Liver (tissue), 2 donors: ENCODE measurements around the gene GATM.

Source experiments
- ATF3 ChIP-seq: IDR thresholded peaks from 2 replicates; pipeline ENCODE4 v1.6.1; 2016; ENCODE audit warnings: antibody characterized with exemption
- ZBTB33 ChIP-seq: IDR thresholded peaks from 2 replicates; pipeline ENCODE4 v1.6.1; 2016; ENCODE audit warnings: antibody characterized with exemption
- donor health status: healthy.

- TF ChIP-seq ATF3 (no peak), ZBTB33 (no peak)
Observed at GRCh38 chr15:45373976-45374375, 4.4 kb downstream of the GATM start.
